Panc1 (cell line): Measurements from ENCODE around the gene TBXA2R.

Source experiments
- POLR2AphosphoS5 ChIP-seq: IDR thresholded peaks from 2 replicates; pipeline ENCODE4 v1.6.1; 2012; ENCODE audit warnings: mild to moderate bottlenecking, low read depth, low read length, moderate library complexity
- TF ChIP-seq, protein P1 (sequence below), 2 experiments: IDR thresholded peaks; 2 replicates each; pipeline ENCODE4 v1.6.1; 2011 to 2012; ENCODE audit warnings: low read depth in 2 of 2, control low read depth in 1 of 2, low read length in 1 of 2, mild to moderate bottlenecking in 1 of 2, moderate library complexity in 1 of 2; ENCODE audit not compliant: insufficient read depth in 1 of 2

DNA sequence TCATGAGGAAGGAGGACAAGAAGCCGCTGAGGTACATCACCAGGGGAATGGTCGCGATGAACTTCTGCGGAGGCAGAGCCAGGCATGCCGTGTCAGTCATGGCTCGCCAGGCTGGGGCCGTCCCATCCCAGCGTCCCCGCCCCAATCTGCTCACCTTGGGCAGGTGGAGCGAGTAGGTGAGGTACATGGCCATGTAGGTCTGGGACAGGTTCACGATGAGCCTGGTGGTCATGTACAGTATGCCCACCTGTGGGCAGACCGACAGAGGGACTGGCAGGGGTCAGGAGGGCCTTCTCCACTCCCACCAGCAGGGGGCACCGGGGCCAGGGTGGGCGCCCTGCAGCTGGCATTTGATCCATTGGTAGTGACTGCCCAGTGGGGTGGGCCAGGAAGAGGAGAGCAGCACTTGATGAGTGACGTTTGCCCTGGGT lies 59.4 kb downstream of the TBXA2R start:
- TF ChIP-seq, protein P1, sequence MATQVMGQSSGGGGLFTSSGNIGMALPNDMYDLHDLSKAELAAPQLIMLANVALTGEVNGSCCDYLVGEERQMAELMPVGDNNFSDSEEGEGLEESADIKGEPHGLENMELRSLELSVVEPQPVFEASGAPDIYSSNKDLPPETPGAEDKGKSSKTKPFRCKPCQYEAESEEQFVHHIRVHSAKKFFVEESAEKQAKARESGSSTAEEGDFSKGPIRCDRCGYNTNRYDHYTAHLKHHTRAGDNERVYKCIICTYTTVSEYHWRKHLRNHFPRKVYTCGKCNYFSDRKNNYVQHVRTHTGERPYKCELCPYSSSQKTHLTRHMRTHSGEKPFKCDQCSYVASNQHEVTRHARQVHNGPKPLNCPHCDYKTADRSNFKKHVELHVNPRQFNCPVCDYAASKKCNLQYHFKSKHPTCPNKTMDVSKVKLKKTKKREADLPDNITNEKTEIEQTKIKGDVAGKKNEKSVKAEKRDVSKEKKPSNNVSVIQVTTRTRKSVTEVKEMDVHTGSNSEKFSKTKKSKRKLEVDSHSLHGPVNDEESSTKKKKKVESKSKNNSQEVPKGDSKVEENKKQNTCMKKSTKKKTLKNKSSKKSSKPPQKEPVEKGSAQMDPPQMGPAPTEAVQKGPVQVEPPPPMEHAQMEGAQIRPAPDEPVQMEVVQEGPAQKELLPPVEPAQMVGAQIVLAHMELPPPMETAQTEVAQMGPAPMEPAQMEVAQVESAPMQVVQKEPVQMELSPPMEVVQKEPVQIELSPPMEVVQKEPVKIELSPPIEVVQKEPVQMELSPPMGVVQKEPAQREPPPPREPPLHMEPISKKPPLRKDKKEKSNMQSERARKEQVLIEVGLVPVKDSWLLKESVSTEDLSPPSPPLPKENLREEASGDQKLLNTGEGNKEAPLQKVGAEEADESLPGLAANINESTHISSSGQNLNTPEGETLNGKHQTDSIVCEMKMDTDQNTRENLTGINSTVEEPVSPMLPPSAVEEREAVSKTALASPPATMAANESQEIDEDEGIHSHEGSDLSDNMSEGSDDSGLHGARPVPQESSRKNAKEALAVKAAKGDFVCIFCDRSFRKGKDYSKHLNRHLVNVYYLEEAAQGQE (IDR thresholded peaks at IDR 0.05; ENCODE audit: insufficient read depth in 1 of 2, low read depth in 2 of 2, low read length in 1 of 2) = no peak
- no peak for TF ChIP-seq POLR2AphosphoS5
